Spleen (tissue), 11 donors: ENCODE results near the gene CCR8. TPM values are rescaled to one million over a fixed set of nuclear protein-coding genes. Genes with fewer than 3 reads are reported as not detected.

Source experiments
- DNase-seq: peaks from one replicate; pipeline ENCODE4 v3.0.0-alpha.2; 2020
- H3K27ac ChIP-seq, 8 donors: fragments of 200-600 bp; sonication (generic) in 7 of 8; 1 replicate in 4 of 8; 2 replicates in 4 of 8; pipeline versions ENCODE4 v1.5.0 to v1.8.0; 2016 to 2021; ENCODE audit warnings: inconsistent platforms in 4 of 8, mild to moderate bottlenecking in 4 of 8, moderate library complexity in 1 of 8
- H3K27me3 ChIP-seq, 7 donors: fragments of 200-600 bp; sonication (generic) in 6 of 7; replicated peaks in 1 of 7; 1 replicate in 4 of 7; 2 replicates in 3 of 7; pipeline versions ENCODE4 v1.5.0 to v1.8.0; 2016 to 2021; ENCODE audit warnings: inconsistent platforms in 3 of 7, mild to moderate bottlenecking in 1 of 7
- H3K36me3 ChIP-seq, 6 donors: fragments of 200-600 bp; sonication (generic) in 5 of 6; 1 replicate in 4 of 6; 2 replicates in 2 of 6; pipeline versions ENCODE4 v1.5.0 to v1.8.0; 2016 to 2021; ENCODE audit warnings: inconsistent platforms in 2 of 6
- H3K4me1 ChIP-seq, 6 donors: fragments of 200-600 bp; sonication (generic) in 5 of 6; 1 replicate in 3 of 6; 2 replicates in 3 of 6; pipeline versions ENCODE4 v1.5.0 to v1.8.0; 2016 to 2021; ENCODE audit warnings: inconsistent platforms in 3 of 6
- H3K4me3 ChIP-seq, 8 donors: fragments of 200-600 bp; sonication (generic) in 7 of 8; 1 replicate in 4 of 8; 2 replicates in 4 of 8; pipeline versions ENCODE4 v1.5.0 to v1.8.0; 2016 to 2021; ENCODE audit warnings: inconsistent platforms in 4 of 8, mild to moderate bottlenecking in 4 of 8, moderate library complexity in 2 of 8
- H3K9me3 ChIP-seq, 8 donors: fragments of 200-600 bp; sonication (generic) in 7 of 8; 1 replicate in 4 of 8; 2 replicates in 4 of 8; pipeline versions ENCODE4 v1.5.0 to v1.8.0; 2016 to 2021; ENCODE audit warnings: inconsistent platforms in 4 of 8
- CTCF ChIP-seq, 11 experiments: fragments of 200-600 bp in 7 of 11; fragments of 450-650 bp in 4 of 11; sonication (generic) in 4 of 11; IDR thresholded peaks in 8 of 11; conservative IDR thresholded peaks in 3 of 11; 1 replicate in 7 of 11; 2 replicates in 4 of 11; pipeline versions ENCODE4 v1.4.0 to v1.8.0; 2016 to 2021; ENCODE audit warnings: antibody characterized with exemption in 11 of 11, inconsistent platforms in 4 of 11, mild to moderate bottlenecking in 1 of 11
- POLR2A ChIP-seq, 3 donors: fragments of 450-650 bp; IDR thresholded peaks; one replicate each; pipeline ENCODE4 v1.5.1; 2017; ENCODE audit warnings: antibody characterized with exemption in 3 of 3, mild to moderate bottlenecking in 1 of 3
- POLR2AphosphoS5 ChIP-seq, 3 donors: sonication (generic); formaldehyde crosslinking; IDR thresholded peaks; one replicate each; pipeline ENCODE4 v1.5.1; 2017; ENCODE audit warnings: antibody characterized with exemption in 3 of 3
- WGBS, 5 donors: extraction: QIAGEN DNeasy Blood & Tissue Kit in 3 of 5; methylation state at CpG; one replicate each; pipeline versions ENCODE4 v1.1.5 to v1.1.7; 2013 to 2018; 5-methylcytosine and 5-hydroxymethylcytosine counted together
- intact Hi-C: fragments of 100-400 bp; cut with DNase I; formaldehyde crosslinking; loops from one replicate; pipeline ENCODE4 v1.15.0; 2023; ENCODE audit warnings: low total_unique reads
- polyA plus RNA-seq, 3 donors: library from polyadenylated mRNA; stranded (reverse); fragments of 200-250 nt; gene quantifications; one replicate each; pipeline ENCODE4 v1.2.1, GENCODE V29; 2013
- total RNA-seq, 7 donors: library from RNA; depleted of rRNA in 3 of 7; stranded (reverse); fragments of >200 nt in 3 of 7; fragmentation: NEBNext Ultra II Directional in 4 of 7; extraction: Animal tissue kit (Norgen Biotek cat#: 25700) in 4 of 7; gene quantifications; one replicate each; pipeline versions ENCODE4 v1.1.0 to v1.2.1, GENCODE V29; 2016 to 2021
- donor health status: healthy with polysubstance abuse.
- donor health status: DM: no; HTN: no; CAD: no; lungs with moderate emphysema.
- donor health status: DM: no; HTN: no; CAD: no.
- donor health status: Bipolar disorder and iron deficiency.
- donor health status: healthy.
- donor health status: DM: no; HTN: no; CAD: no.
- donor health status: DM: yes; HTN: yes; CAD: no.

CCR8 gene
- total and polyA plus RNA-seq, 10 donors = 0.06 to 2.1 (median 0.60) TPM; not detected in 3

GRCh38 chr3:39286771-39287170 is 42.7 kb upstream of the CCR8 start:
- no peak for TF ChIP-seq POLR2AphosphoS5 (IDR thresholded peaks at IDR 0.05)
- no peak for TF ChIP-seq POLR2A (IDR thresholded peaks at IDR 0.05)
- TF ChIP-seq CTCF (IDR thresholded peaks at IDR 0.05 in 8 of 11, conservative IDR thresholded peaks at IDR 0.05 in 3 of 11) = no peak
- WGBS, 5 donors = 82 to 89% (median 87%) methylated on average over 3 of the region's 3 CpGs
- no peak overlapping the region for H3K27ac ChIP-seq
- no peaks in the 10 kb centered on the region for H3K9me3 ChIP-seq
- H3K36me3 ChIP-seq = no peaks in the 10 kb centered on the region
- intact Hi-C loops = loop anchor here (5.0 kb wide), 2 partner anchors 79 to 164 kb away; no protein-coding TSS in a partner anchor
- H3K27me3 ChIP-seq = no peaks in the 10 kb centered on the region
- no peak for DNase-seq
- no peak overlapping the region for H3K4me3 ChIP-seq
- H3K4me1 ChIP-seq = peaks cover 0 to 58% (median 24%) of the 10 kb centered on the region in 6 donors

- no peak overlapping the region for H3K4me3 ChIP-seq
- H3K4me1 ChIP-seq = peaks cover 0 to 51% (median 21%) of the 10 kb centered on the region in 6 donors
- no peaks in the 10 kb centered on the region for H3K36me3 ChIP-seq
- no peak overlapping the region for H3K27ac ChIP-seq
- no peaks in the 10 kb centered on the region for H3K9me3 ChIP-seq
- TF ChIP-seq CTCF (IDR thresholded peaks at IDR 0.05 in 8 of 11, conservative IDR thresholded peaks at IDR 0.05 in 3 of 11) (no peak), POLR2AphosphoS5 (IDR thresholded peaks at IDR 0.05) (no peak), POLR2A (IDR thresholded peaks at IDR 0.05) (no peak)
- intact Hi-C loops = loop anchor here (5.0 kb wide), 2 partner anchors 80 to 165 kb away; no protein-coding TSS in a partner anchor
- WGBS, 5 donors = 68 to 79% (median 72%) methylated on average over 8 of the region's 8 CpGs
- DNase-seq = no peak
- no peaks in the 10 kb centered on the region for H3K27me3 ChIP-seq
Observed at GRCh38 chr3:39287216-39288164, 42.0 kb upstream of the CCR8 start.

- H3K4me3 ChIP-seq = no peak overlapping the region
- 5 to 16% (median 8%) methylated on average over 3 of the region's 3 CpGs for WGBS, 5 donors
- no peak overlapping the region for H3K27ac ChIP-seq
- H3K27me3 ChIP-seq = no peaks in the 10 kb centered on the region
- no peak for TF ChIP-seq POLR2A (IDR thresholded peaks at IDR 0.05)
- TF ChIP-seq POLR2AphosphoS5 (IDR thresholded peaks at IDR 0.05) = peak in 2 of 3 donors; percentile 32 to 63
- peak; percentile 90 to 97 (median 95) for TF ChIP-seq CTCF (IDR thresholded peaks at IDR 0.05 in 8 of 11, conservative IDR thresholded peaks at IDR 0.05 in 3 of 11)
- no peaks in the 10 kb centered on the region for H3K9me3 ChIP-seq
- H3K36me3 ChIP-seq = no peaks in the 10 kb centered on the region
- intact Hi-C loops = loop anchor here (5.0 kb wide), 2 partner anchors 81 to 166 kb away; no protein-coding TSS in a partner anchor
- DNase-seq = peak; percentile 95
- peaks cover 0 to 49% (median 21%) of the 10 kb centered on the region in 6 donors for H3K4me1 ChIP-seq
Observed at GRCh38 chr3:39288300-39288808, 41.2 kb upstream of the CCR8 start.

- no peak for DNase-seq
- Histone ChIP-seq H3K27me3 (no peaks in the 10 kb centered on the region), H3K9me3 (no peaks in the 10 kb centered on the region), H3K4me1 (peaks cover 0 to 46% (median 19%) of the 10 kb centered on the region in 6 donors), H3K4me3 (no peak overlapping the region), H3K36me3 (no peaks in the 10 kb centered on the region), H3K27ac (peak overlapping the region in 1 of 8 donors; percentile 64)
- intact Hi-C loops = loop anchor here (5.0 kb wide), 2 partner anchors 82 to 167 kb away; no protein-coding TSS in a partner anchor
- TF ChIP-seq CTCF (IDR thresholded peaks at IDR 0.05 in 8 of 11, conservative IDR thresholded peaks at IDR 0.05 in 3 of 11) = no peak
- no peak for TF ChIP-seq POLR2A (IDR thresholded peaks at IDR 0.05)
- TF ChIP-seq POLR2AphosphoS5 (IDR thresholded peaks at IDR 0.05) = no peak
- WGBS, 5 donors = 87 to 95% (median 92%) methylated on average over 4 of the region's 4 CpGs
Observed at GRCh38 chr3:39289107-39289506, 40.4 kb upstream of the CCR8 start.
